Urothelium cell line (cell line): ENCODE measurements around the gene GPHB5.
"Not testable (repeated sequence)": the region's sequence is repeated elsewhere in the genome, so short reads cannot be mapped to it uniquely, and the experiment has no call there.

Source experiments
- DNase-seq: peaks from one replicate; pipeline ENCODE4 v3.0.0; 2011; ENCODE audit warnings: low spot score, mixed read lengths
- FAIRE-seq: peaks from 2 replicates; lab custom pipeline; 2011; peaks lifted over from hg19 to GRCh38; lab: Jason Lieb, UNC

GPHB5 gene

GRCh38 chr14:63318835-63319234 lies at the start of gene GPHB5:
Gene GPHB5 (minus strand): TSS chr14:63318935. CDS start chr14:63317849, 1,086 bp downstream.
- no peak for DNase-seq
- no peak for FAIRE-seq

GRCh38 chr14:63367742-63368364 lies 49.1 kb upstream of the GPHB5 start:
- DNase-seq: no peak
- FAIRE-seq: no peak

- no peak for DNase-seq
- peak; percentile 40 for FAIRE-seq
Observed at GRCh38 chr14:63362389-63362819, 43.7 kb upstream of the GPHB5 start.

GRCh38 chr14:63361790-63362189 lies 43.1 kb upstream of the GPHB5 start:
- DNase-seq (no peak), FAIRE-seq (peak; percentile 65)

- no peak for FAIRE-seq
- DNase-seq: no peak
Observed at GRCh38 chr14:63357841-63358240, 39.1 kb upstream of the GPHB5 start.

GRCh38 chr14:63345826-63346225 lies 27.1 kb upstream of the GPHB5 start:
- FAIRE-seq: peak; percentile 48
- DNase-seq: no peak

GRCh38 chr14:63344336-63344735 lies 25.6 kb upstream of the GPHB5 start:
- no peak for FAIRE-seq

GRCh38 chr14:63343878-63344277 lies 25.1 kb upstream of the GPHB5 start:
- DNase-seq (no peak), FAIRE-seq (no peak)

More at GRCh38 chr14:63344336-63344735, 25.6 kb upstream of the GPHB5 start:
- DNase-seq: no peak

- FAIRE-seq: no peak
- no peak for DNase-seq
Observed at GRCh38 chr14:63342371-63342770, 23.6 kb upstream of the GPHB5 start.

- DNase-seq (no peak), FAIRE-seq (no peak)
Observed at GRCh38 chr14:63328787-63329737, 10.3 kb upstream of the GPHB5 start.

GRCh38 chr14:63326840-63327239 lies 8.1 kb upstream of the GPHB5 start:
- DNase-seq (no peak), FAIRE-seq (no peak)

- FAIRE-seq: no peak
- no peak for DNase-seq
Observed at GRCh38 chr14:63322897-63323573, 4.3 kb upstream of the GPHB5 start.

- FAIRE-seq: no peak
Observed at GRCh38 chr14:63322472-63322871, 3.7 kb upstream of the GPHB5 start.

GRCh38 chr14:63308723-63309317 lies 9.9 kb downstream of the GPHB5 start:
- DNase-seq (peak; percentile 63), FAIRE-seq (peak; percentile 94)

More at GRCh38 chr14:63322472-63322871, 3.7 kb upstream of the GPHB5 start:
- no peak for DNase-seq

- not testable (repeated sequence) for FAIRE-seq, DNase-seq
Observed at GRCh38 chr14:63304429-63304828, 14.3 kb downstream of the GPHB5 start.

- FAIRE-seq: peak; percentile 68
- no peak for DNase-seq
Observed at GRCh38 chr14:63301891-63302534, 16.7 kb downstream of the GPHB5 start.

- FAIRE-seq (no peak), DNase-seq (no peak)
Observed at GRCh38 chr14:63300854-63301253, 17.9 kb downstream of the GPHB5 start.

- FAIRE-seq: no peak
Observed at GRCh38 chr14:63299351-63300110, 19.2 kb downstream of the GPHB5 start.

GRCh38 chr14:63297372-63298063 lies 21.2 kb downstream of the GPHB5 start:
- no peak for DNase-seq
- peak; percentile 32 for FAIRE-seq

More at GRCh38 chr14:63299351-63300110, 19.2 kb downstream of the GPHB5 start:
- DNase-seq: no peak
